GM23338 (cell line): Measurements from ENCODE around the gene RNF150. TPM values are rescaled to one million over a fixed set of nuclear protein-coding genes. Genes with fewer than 3 reads are reported as not detected.

ENCODE experiments used
- ATAC-seq: fragments of 200-7000 bp; cut with Tn5 transposase; 3 replicates; pipeline ENCODE4 v1.9.1; 2020
- DNase-seq: peaks from one replicate; pipeline ENCODE4 v3.0.0-alpha.2; 2015; ENCODE audit warnings: low spot score
- H2AFZ ChIP-seq: fragments of 200-600 bp; sonication (generic); 2 replicates; pipeline ENCODE4 v1.8.0; 2016; ENCODE audit warnings: antibody characterized with exemption, mild to moderate bottlenecking, moderate library complexity
- H3F3A ChIP-seq: fragments of 200-600 bp; sonication (generic); replicated peaks from 2 replicates; pipeline ENCODE4 v1.8.0; 2017; ENCODE audit warnings: antibody characterized with exemption, mixed run types, low read depth
- H3K27ac ChIP-seq: fragments of 200-600 bp; sonication (generic); 2 replicates; pipeline ENCODE4 v1.6.1; 2016; ENCODE audit warnings: low read depth
- H3K27me3 ChIP-seq: fragments of 200-600 bp; sonication (generic); 2 replicates; pipeline ENCODE4 v1.8.0; 2016; ENCODE audit warnings: mild to moderate bottlenecking, mixed run types, moderate library complexity; ENCODE audit not compliant: insufficient read depth
- H3K36me3 ChIP-seq: fragments of 200-600 bp; sonication (generic); 2 replicates; pipeline ENCODE4 v1.8.0; 2016; ENCODE audit warnings: mild to moderate bottlenecking; ENCODE audit not compliant: insufficient read depth
- H3K4me1 ChIP-seq: fragments of 200-600 bp; sonication (generic); 2 replicates; pipeline ENCODE4 v1.8.0; 2016; ENCODE audit warnings: mild to moderate bottlenecking, moderate library complexity; ENCODE audit not compliant: insufficient read depth
- H3K4me2 ChIP-seq: fragments of 200-600 bp; sonication (generic); 2 replicates; pipeline ENCODE4 v1.7.1; 2017; ENCODE audit warnings: mixed run types
- H3K4me3 ChIP-seq: fragments of 200-600 bp; sonication (generic); 2 replicates; pipeline ENCODE4 v1.6.1; 2016; ENCODE audit warnings: mixed run types
- H3K79me2 ChIP-seq: fragments of 200-600 bp; sonication (generic); replicated peaks from 2 replicates; pipeline ENCODE4 v1.8.0; 2017; ENCODE audit warnings: mild to moderate bottlenecking; ENCODE audit not compliant: insufficient read depth
- H3K9me2 ChIP-seq: fragments of 200-600 bp; sonication (generic); 2 replicates; pipeline ENCODE4 v1.8.0; 2017; ENCODE audit not compliant: insufficient read depth
- H4K20me1 ChIP-seq: fragments of 200-600 bp; sonication (generic); replicated peaks from 2 replicates; pipeline ENCODE4 v1.8.0; 2017; ENCODE audit warnings: mild to moderate bottlenecking; ENCODE audit not compliant: insufficient read depth
- H3K27ac Mint-ChIP-seq: 2 replicates; pipeline ENCODE4 v1.8.0; 2020; ENCODE audit warnings: inconsistent platforms, mild to moderate bottlenecking, moderate library complexity, mixed read lengths
- H3K27me3 Mint-ChIP-seq: 3 replicates; pipeline ENCODE4 v1.8.0; 2022; ENCODE audit warnings: low read depth, mild to moderate bottlenecking, moderate library complexity, mixed read lengths, inconsistent platforms; ENCODE audit not compliant: insufficient read depth, poor library complexity
- H3K36me3 Mint-ChIP-seq: 3 replicates; pipeline ENCODE4 v1.8.0; 2021; ENCODE audit warnings: low read depth, mild to moderate bottlenecking, inconsistent platforms, moderate library complexity, mixed read lengths
- H3K4me1 Mint-ChIP-seq: 3 replicates; pipeline ENCODE4 v1.8.0; 2020; ENCODE audit warnings: mild to moderate bottlenecking, inconsistent platforms, mixed read lengths
- H3K4me3 Mint-ChIP-seq: 3 replicates; pipeline ENCODE4 v1.8.0; 2021; ENCODE audit warnings: moderate library complexity, mild to moderate bottlenecking, inconsistent platforms, mixed read lengths
- H3K9me3 Mint-ChIP-seq: 3 replicates; pipeline ENCODE4 v1.8.0; 2020; ENCODE audit warnings: moderate library complexity, mild to moderate bottlenecking, inconsistent platforms, mixed read lengths
- CREB1 ChIP-seq: fragments of 250-450 bp; sonication (Bioruptor Pico); IDR thresholded peaks from 2 replicates; pipeline ENCODE4 v1.5.0; 2020; ENCODE audit warnings: low read depth, mild to moderate bottlenecking, moderate library complexity
- EZH2 ChIP-seq: fragments of 200-600 bp; sonication (generic); IDR thresholded peaks from one replicate; pipeline ENCODE4 v1.8.0; 2017; ENCODE audit warnings: antibody characterized with exemption, mild to moderate bottlenecking, low read depth; ENCODE audit not compliant: unreplicated experiment
- EZH2phosphoT487 ChIP-seq: fragments of 200-600 bp; sonication (generic); IDR thresholded peaks from one replicate; pipeline ENCODE4 v1.8.1; 2018; ENCODE audit warnings: antibody characterized with exemption; ENCODE audit not compliant: unreplicated experiment
- NANOG ChIP-seq: IDR thresholded peaks from 2 replicates; pipeline ENCODE4 v1.6.1; 2016; ENCODE audit warnings: antibody characterized with exemption, borderline replicate concordance
- POLR2AphosphoS5 ChIP-seq: IDR thresholded peaks from 2 replicates; pipeline ENCODE4 v1.6.1; 2016; ENCODE audit warnings: antibody characterized with exemption, low read depth
- REST ChIP-seq: IDR thresholded peaks from one replicate; pipeline ENCODE4 v1.6.1; 2018; ENCODE audit warnings: antibody characterized with exemption; ENCODE audit not compliant: unreplicated experiment
- ZNF114 ChIP-seq: fragments of 250-450 bp; sonication (Bioruptor Pico); IDR thresholded peaks from 2 replicates; pipeline ENCODE4 v1.5.0; 2020; ENCODE audit warnings: mild to moderate bottlenecking, moderate library complexity
- polyA plus RNA-seq: library from polyadenylated mRNA; unstranded; fragments of >200 nt; fragmentation: Nextera tagmentation; extraction: Ambion mirVana; gene quantifications from 2 replicates; pipeline ENCODE4 v1.2.1, GENCODE V29; 2016
- total RNA-seq: library from RNA; depleted of rRNA; stranded (reverse); fragments of >200 nt; shearing (Covaris generic); gene quantifications from 2 replicates; pipeline ENCODE4 v1.2.3, GENCODE V29; 2014
- TF ChIP-seq, protein P1 (sequence below): fragments of 250-450 bp; sonication (Bioruptor Pico); IDR thresholded peaks from 2 replicates; pipeline ENCODE4 v1.5.0; 2020; ENCODE audit warnings: mild to moderate bottlenecking, moderate library complexity

Gene RNF150
- total and polyA plus RNA-seq, 2 experiments from 2014 or later, result 1.3 to 6.1 TPM

- no peak overlapping the region for H3K27ac Mint-ChIP-seq
- H3K79me2 ChIP-seq, result no peaks in the 10 kb centered on the region
- no peaks in the 10 kb centered on the region for H3K27me3 ChIP-seq
- DNase-seq (no peak), ATAC-seq (no peak)
- H3K9me3 Mint-ChIP-seq, result no peaks in the 10 kb centered on the region; the same call in 2 of the 3 replicates
- H3K27ac ChIP-seq, result no peak overlapping the region
- no peaks in the 10 kb centered on the region for H3K36me3 Mint-ChIP-seq
- no peaks in the 10 kb centered on the region for H3K36me3 ChIP-seq
- H3K4me3 ChIP-seq, result no peak overlapping the region
- no peak for TF ChIP-seq EZH2
- no peak for TF ChIP-seq NANOG
- TF ChIP-seq ZNF114 (CRISPR knock-in tag), result no peak
- TF ChIP-seq EZH2phosphoT487, result no peak
- TF ChIP-seq POLR2AphosphoS5, result no peak
- no peak for TF ChIP-seq REST
- no peak for TF ChIP-seq CREB1 (CRISPR knock-in tag)
- TF ChIP-seq, protein P1, sequence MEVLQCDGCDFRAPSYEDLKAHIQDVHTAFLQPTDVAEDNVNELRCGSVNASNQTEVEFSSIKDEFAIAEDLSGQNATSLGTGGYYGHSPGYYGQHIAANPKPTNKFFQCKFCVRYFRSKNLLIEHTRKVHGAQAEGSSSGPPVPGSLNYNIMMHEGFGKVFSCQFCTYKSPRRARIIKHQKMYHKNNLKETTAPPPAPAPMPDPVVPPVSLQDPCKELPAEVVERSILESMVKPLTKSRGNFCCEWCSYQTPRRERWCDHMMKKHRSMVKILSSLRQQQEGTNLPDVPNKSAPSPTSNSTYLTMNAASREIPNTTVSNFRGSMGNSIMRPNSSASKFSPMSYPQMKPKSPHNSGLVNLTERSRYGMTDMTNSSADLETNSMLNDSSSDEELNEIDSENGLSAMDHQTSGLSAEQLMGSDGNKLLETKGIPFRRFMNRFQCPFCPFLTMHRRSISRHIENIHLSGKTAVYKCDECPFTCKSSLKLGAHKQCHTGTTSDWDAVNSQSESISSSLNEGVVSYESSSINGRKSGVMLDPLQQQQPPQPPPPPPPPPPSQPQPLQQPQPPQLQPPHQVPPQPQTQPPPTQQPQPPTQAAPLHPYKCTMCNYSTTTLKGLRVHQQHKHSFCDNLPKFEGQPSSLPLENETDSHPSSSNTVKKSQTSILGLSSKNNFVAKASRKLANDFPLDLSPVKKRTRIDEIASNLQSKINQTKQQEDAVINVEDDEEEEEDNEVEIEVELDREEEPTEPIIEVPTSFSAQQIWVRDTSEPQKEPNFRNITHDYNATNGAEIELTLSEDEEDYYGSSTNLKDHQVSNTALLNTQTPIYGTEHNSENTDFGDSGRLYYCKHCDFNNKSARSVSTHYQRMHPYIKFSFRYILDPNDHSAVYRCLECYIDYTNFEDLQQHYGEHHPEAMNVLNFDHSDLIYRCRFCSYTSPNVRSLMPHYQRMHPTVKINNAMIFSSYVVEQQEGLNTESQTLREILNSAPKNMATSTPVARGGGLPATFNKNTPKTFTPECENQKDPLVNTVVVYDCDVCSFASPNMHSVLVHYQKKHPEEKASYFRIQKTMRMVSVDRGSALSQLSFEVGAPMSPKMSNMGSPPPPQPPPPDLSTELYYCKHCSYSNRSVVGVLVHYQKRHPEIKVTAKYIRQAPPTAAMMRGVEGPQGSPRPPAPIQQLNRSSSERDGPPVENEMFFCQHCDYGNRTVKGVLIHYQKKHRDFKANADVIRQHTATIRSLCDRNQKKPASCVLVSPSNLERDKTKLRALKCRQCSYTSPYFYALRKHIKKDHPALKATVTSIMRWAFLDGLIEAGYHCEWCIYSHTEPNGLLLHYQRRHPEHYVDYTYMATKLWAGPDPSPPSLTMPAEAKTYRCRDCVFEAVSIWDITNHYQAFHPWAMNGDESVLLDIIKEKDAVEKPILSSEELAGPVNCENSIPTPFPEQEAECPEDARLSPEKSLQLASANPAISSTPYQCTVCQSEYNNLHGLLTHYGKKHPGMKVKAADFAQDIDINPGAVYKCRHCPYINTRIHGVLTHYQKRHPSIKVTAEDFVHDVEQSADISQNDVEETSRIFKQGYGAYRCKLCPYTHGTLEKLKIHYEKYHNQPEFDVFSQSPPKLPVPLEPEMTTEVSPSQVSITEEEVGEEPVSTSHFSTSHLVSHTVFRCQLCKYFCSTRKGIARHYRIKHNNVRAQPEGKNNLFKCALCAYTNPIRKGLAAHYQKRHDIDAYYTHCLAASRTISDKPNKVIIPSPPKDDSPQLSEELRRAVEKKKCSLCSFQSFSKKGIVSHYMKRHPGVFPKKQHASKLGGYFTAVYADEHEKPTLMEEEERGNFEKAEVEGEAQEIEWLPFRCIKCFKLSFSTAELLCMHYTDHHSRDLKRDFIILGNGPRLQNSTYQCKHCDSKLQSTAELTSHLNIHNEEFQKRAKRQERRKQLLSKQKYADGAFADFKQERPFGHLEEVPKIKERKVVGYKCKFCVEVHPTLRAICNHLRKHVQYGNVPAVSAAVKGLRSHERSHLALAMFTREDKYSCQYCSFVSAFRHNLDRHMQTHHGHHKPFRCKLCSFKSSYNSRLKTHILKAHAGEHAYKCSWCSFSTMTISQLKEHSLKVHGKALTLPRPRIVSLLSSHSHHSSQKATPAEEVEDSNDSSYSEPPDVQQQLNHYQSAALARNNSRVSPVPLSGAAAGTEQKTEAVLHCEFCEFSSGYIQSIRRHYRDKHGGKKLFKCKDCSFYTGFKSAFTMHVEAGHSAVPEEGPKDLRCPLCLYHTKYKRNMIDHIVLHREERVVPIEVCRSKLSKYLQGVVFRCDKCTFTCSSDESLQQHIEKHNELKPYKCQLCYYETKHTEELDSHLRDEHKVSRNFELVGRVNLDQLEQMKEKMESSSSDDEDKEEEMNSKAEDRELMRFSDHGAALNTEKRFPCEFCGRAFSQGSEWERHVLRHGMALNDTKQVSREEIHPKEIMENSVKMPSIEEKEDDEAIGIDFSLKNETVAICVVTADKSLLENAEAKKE, result no peak
- H2AFZ ChIP-seq, result no peak overlapping the region
- H3K27me3 Mint-ChIP-seq, result peaks cover 8% of the 10 kb centered on the region
- H4K20me1 ChIP-seq, result no peaks in the 10 kb centered on the region
- peaks cover 8% of the 10 kb centered on the region for H3K4me1 ChIP-seq
- H3K4me3 Mint-ChIP-seq, result no peak overlapping the region
- H3K4me1 Mint-ChIP-seq, result peaks cover 10% of the 10 kb centered on the region; the same call in 2 of the 3 replicates
- H3K9me2 ChIP-seq, result no peaks in the 10 kb centered on the region
- H3F3A ChIP-seq, result no peaks in the 10 kb centered on the region
- no peak overlapping the region for H3K4me2 ChIP-seq
Observed at GRCh38 chr4:140926672-140927071, 206.6 kb downstream of the RNF150 start.
